Measurements from ENCODE around the gene COMMD6. TPM values are rescaled to one million over a fixed set of nuclear protein-coding genes. Genes with fewer than 3 reads are reported as not detected.

Gene COMMD6
- total and polyA plus RNA-seq, 2 of the 13 experiments (the other 11 are each of a cell fraction or from before 2014, with no cell fraction given) = 97.0 to 164 TPM

DNA sequence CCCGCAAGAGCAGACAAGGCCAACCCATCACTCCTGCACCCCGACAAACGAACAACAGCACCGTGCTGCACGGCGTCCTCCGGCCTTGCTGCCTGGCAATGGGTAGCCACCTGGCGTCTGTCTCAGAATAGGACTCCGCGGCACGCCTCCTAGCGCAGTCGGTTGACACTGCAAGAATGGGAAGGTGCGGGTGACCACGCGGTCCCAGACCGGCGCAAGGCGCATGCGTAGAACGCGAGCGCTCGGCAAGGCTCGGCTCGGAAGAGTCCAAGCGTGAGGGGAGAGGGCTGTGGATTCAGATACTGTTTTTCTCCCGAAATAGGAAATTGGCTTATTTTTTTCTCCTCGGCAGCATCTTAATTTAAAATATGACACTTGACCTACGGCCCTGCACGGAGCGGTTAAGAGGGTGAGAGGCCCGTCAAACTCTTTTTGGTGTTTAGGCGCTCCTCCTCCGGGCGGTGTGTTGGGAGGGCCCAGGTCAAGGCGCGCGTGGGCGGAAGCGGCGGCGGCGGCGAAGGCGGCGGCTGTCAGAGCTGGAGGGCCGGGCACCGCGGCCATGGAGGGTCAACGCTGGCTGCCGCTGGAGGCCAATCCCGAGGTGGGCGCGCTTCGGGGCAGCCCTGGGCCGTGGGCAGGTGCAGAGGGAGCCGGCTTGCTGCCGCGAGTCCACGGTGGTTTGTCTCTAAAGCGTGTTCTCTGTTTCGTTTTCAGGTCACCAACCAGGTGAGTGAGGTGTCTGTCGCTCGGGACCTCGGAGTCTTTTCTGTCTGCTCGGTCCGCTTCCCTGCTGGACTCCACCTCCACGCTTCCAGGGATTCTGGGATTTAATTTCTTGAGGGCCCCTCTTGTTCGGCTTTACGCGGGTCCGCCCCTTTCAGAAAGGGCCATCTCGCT lies 11.9 kb upstream of the COMMD6 start, which contains the start of gene UCHL3 (continued):
- TF ChIP-seq, protein P1, sequence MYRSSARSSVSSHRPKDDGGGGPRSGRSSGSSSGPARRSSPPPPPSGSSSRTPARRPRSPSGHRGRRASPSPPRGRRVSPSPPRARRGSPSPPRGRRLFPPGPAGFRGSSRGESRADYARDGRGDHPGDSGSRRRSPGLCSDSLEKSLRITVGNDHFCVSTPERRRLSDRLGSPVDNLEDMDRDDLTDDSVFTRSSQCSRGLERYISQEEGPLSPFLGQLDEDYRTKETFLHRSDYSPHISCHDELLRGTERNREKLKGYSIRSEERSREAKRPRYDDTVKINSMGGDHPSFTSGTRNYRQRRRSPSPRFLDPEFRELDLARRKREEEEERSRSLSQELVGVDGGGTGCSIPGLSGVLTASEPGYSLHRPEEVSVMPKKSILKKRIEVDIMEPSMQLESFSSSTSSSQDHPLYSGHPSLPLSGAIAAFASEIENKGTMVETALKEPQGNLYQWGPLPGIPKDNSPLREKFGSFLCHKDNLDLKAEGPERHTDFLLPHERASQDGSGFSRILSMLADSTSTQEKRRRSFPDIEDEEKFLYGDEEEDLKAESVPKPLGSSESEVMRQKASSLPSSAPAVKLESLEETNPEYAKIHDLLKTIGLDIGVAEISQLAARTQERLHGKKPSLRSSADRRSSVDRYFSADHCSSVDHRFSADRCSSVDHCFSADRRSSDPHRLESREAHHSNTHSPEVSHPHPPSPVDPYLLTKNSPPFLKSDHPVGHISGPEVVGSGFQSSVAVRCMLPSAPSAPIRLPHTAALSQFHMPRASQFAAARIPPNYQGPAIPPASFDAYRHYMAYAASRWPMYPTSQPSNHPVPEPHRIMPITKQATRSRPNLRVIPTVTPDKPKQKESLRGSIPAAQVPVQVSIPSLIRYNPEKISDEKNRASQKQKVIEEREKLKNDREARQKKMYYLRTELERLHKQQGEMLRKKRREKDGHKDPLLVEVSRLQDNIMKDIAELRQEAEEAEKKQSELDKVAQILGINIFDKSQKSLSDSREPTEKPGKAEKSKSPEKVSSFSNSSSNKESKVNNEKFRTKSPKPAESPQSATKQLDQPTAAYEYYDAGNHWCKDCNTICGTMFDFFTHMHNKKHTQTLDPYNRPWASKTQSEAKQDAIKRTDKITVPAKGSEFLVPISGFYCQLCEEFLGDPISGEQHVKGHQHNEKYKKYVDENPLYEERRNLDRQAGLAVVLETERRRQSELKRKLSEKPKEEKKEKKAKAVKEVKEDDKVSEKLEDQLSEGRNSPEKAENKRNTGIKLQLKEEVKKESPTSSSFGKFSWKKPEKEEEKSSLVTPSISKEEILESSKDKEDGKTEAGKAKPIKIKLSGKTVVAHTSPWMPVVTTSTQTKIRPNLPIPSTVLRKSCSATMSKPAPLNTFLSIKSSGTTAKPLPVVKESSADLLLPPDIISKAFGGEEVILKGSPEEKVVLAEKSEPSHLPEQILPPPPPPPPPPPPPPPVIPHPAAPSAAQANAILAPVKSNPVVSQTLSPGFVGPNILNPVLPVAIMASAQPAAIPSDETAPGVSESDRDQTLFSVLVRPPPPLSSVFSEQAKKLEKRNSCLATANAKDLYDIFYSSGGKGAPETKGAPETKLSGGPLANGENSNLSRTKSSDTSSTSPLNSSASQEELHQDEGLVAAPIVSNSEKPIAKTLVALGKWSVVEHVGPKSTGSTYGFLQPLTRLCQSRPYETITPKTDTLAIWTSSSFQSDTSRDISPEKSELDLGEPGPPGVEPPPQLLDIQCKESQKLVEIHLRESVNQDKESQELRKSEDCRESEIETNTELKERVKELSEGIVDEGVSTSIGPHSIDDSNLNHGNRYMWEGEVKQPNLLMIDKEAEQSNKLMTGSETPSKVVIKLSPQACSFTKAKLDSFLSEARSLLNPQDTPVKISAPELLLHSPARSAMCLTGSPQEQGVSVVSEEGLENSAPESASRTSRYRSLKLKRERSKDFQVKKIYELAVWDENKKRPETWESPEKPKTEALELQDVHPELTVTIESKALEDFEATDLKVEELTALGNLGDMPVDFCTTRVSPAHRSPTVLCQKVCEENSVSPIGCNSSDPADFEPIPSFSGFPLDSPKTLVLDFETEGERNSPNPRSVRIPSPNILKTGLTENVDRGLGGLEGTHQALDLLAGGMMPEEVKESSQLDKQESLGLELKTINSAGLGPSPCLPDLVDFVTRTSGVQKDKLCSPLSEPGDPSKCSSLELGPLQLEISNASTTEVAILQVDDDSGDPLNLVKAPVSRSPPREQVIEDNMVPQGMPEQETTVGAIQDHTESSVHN (CRISPR knock-in tag; IDR thresholded peaks at IDR 0.05) = peak; percentile 79; the same call in 1 of the 2 replicates
- TF ChIP-seq, protein P2, sequence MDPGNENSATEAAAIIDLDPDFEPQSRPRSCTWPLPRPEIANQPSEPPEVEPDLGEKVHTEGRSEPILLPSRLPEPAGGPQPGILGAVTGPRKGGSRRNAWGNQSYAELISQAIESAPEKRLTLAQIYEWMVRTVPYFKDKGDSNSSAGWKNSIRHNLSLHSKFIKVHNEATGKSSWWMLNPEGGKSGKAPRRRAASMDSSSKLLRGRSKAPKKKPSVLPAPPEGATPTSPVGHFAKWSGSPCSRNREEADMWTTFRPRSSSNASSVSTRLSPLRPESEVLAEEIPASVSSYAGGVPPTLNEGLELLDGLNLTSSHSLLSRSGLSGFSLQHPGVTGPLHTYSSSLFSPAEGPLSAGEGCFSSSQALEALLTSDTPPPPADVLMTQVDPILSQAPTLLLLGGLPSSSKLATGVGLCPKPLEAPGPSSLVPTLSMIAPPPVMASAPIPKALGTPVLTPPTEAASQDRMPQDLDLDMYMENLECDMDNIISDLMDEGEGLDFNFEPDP (CRISPR knock-in tag; conservative IDR thresholded peaks at IDR 0.05) = no peak
- TF ChIP-seq, protein P3, sequence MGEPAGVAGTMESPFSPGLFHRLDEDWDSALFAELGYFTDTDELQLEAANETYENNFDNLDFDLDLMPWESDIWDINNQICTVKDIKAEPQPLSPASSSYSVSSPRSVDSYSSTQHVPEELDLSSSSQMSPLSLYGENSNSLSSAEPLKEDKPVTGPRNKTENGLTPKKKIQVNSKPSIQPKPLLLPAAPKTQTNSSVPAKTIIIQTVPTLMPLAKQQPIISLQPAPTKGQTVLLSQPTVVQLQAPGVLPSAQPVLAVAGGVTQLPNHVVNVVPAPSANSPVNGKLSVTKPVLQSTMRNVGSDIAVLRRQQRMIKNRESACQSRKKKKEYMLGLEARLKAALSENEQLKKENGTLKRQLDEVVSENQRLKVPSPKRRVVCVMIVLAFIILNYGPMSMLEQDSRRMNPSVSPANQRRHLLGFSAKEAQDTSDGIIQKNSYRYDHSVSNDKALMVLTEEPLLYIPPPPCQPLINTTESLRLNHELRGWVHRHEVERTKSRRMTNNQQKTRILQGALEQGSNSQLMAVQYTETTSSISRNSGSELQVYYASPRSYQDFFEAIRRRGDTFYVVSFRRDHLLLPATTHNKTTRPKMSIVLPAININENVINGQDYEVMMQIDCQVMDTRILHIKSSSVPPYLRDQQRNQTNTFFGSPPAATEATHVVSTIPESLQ (CRISPR knock-in tag; conservative IDR thresholded peaks at IDR 0.05) = no peak
- TF ChIP-seq, protein P4, sequence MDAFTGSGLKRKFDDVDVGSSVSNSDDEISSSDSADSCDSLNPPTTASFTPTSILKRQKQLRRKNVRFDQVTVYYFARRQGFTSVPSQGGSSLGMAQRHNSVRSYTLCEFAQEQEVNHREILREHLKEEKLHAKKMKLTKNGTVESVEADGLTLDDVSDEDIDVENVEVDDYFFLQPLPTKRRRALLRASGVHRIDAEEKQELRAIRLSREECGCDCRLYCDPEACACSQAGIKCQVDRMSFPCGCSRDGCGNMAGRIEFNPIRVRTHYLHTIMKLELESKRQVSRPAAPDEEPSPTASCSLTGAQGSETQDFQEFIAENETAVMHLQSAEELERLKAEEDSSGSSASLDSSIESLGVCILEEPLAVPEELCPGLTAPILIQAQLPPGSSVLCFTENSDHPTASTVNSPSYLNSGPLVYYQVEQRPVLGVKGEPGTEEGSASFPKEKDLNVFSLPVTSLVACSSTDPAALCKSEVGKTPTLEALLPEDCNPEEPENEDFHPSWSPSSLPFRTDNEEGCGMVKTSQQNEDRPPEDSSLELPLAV (CRISPR knock-in tag; conservative IDR thresholded peaks at IDR 0.05; ENCODE audit: low read depth) = no peak
- TF ChIP-seq KDM5B (CRISPR knock-in tag; IDR thresholded peaks at IDR 0.05; ENCODE audit: borderline replicate concordance) (peak; percentile 84; the same call in 1 of the 2 replicates), U2AF2 (IDR thresholded peaks at IDR 0.05; ENCODE audit: low read depth, low read length) (no peak), CENPX (CRISPR knock-in tag; IDR thresholded peaks at IDR 0.05) (no peak)
- TF ChIP-seq, protein P5, sequence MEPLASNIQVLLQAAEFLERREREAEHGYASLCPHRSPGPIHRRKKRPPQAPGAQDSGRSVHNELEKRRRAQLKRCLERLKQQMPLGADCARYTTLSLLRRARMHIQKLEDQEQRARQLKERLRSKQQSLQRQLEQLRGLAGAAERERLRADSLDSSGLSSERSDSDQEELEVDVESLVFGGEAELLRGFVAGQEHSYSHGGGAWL (CRISPR knock-in tag; IDR thresholded peaks at IDR 0.05) = peak; percentile 87

All from HepG2 (cell line).